Measurements from ENCODE around the gene HOXA9.

Gene HOXA9

DNA sequence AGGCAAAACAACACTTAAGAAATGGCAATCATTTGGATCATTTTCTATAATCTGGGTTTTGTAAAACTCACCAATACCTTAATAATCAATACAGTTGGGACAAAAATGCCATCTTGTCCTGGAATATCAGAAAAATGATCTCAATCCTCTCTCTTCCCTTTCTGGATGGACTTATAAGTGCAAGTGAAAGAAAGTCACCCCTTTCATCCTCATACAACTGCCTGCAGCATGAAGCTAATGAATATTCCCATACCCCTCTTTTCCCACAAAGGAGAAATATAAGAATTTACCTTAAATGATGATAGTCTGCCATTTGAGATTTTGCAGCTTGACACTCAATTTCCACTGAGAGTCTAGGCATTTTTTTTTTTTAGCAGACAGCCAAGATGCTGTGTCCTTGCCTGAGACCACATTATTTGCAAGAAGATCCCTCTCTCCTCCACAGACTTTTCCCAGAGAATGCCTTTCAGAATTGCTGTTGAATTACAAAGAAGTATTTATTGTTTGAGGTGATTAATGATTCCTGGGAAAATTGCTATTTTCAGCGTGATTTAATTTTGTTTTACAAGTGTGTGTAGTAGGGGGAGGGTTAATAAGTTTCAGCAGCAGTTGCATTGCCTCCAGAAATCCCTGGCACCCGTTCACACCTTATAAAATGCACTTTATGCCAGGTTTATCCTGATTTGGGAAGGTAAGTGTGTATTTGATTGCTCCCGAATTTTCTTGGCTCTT lies 38.6 kb downstream of the HOXA9 start:
- DNase-seq (ENCODE audit: low spot score) = no peak

DNA sequence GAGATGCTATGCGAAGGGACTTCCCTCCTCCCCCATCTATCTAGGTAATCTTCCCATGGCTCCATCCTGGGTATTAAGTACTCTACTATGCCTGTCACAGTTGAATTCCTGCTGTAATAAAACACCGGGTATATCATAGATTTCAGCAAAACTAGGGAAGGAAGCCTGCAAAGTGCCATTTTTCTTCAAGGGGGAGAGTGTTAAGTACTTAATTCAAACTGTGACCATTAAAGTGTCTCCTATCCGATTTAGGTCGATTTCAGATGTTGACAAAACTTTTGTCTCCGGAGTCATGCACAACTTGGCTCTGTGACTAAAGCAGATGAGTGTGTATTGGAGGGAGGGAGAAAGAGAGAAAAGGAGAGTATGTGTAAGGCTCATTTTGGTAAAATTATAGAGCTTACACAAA lies 39.3 kb downstream of the HOXA9 start:
- no peak for DNase-seq (ENCODE audit: low spot score)

DNA sequence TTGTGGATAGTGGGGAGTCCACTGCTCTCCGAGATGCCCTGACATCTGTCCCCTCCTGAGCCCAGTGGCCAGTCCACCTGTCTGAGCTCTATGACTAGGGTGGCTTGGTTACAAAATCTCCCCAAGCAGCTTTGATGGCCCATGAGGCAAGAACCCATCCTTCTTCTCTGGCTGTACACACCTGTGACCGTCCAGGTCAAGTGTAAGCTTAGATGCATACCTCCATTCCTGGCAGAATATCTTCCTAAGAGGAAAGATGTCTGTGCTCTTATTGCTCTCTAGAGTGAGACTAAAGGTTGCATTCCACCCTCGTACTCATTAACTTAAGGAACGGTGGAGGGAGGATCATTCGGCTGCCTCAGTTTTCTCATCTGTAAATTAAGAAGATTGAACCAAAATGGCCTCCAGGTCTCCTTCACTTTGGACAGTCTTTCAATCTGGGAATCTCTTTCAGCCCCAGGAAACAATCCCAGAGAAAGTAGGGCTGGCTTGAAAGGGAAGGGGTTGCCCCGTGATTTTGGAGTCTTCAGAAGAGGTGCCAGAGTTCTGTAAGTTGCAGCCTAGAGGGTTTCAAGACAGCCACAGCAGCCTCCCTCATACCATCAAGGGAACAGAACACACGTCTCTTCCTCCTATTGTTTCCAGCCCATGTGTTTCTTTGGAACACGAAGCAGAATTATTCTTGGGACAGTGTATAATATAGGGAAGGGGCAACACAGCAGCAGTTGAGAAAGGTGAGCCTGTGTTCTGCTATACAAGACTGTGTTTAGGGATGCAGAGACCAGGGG lies 40.2 kb downstream of the HOXA9 start:
- no peak for DNase-seq (ENCODE audit: low spot score)

DNA sequence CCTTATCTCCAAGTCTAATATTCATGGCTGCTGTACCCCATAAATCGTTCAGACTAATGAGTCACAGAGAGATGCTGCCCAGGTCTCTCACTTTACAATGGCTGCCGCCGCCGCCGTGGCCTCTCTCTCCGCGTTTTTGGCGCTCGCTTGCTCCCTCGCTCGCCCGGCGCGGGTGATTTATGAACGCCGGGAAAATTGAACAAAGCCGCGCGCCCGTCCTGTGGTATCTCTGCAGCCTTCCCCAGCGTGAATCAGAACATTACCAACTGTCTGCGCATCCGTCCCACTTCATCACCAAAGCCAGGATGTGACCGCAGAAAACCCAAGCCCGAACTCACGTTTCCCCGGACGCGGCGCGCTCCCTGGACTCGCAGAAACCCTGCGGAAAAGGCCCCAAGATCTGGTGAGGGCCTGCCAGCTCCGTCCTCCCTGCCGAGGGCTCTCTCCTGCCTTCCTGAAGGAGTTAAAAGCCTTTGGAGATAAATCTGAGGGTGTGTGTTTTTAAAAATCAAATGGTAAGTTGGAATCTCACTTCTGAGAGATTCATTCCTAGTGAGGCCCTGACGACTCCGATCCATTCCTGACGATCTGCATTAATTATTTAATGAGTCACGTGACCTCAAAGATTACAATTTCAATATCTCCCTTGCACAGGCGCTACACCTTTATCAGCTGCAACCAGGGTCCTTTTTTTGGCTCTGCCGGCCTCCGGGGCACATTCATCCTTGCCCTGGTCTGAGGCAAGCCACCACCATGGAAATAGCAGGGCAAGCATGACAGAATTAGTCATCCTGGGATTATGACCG lies 41.0 kb downstream of the HOXA9 start:
- no peak for DNase-seq (ENCODE audit: low spot score)

DNA sequence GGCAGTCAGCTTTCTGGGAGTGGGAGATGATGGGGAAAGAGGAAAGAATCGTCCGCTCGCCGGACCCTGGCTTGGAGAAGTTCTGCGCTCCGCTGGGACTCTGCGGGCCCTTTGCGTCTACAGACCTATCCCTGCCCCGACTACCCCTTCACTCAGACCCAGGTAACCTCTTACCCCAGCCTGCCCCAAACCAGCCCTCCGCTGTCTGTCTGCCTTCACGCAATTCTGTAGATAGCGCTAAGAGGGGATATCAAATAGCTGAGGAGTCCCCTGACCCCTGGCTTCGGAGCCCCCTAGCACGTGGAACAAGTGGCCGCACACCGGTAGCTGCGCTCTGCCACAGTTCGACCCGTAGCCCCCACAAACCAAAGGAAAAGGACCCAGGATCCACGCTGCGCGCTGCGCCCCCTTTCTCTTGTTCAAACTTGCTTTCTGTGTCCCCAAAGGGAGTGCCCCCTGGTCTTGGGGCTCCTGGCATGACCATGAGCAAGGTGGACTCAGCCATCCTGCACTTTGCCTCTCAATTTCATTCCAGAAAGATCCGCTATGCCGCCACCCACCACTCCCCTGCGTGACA lies 41.8 kb downstream of the HOXA9 start:
- DNase-seq (ENCODE audit: low spot score) = no peak

DNA sequence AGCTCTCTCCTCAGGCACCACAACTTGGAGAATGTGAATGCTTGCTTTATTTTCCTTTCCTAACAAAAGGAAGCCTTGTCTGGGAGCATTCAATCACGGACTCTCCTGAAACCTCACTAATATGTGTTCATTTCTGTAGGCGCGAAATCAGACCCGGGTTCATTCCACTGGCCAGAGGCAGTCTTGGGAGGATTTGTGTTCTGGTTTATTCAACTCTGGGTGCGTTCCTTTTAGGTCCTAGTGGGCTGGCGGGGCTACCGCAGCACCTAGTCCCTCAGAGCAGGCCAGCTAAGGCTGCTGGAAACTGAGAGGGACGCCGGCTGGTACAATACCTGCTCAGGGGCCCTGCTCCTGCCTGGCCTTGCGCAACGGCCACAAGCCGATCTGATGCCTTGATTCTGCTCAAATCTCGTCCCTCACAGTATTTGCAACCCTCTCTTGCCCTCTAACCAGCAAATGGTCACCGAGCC lies 42.3 kb downstream of the HOXA9 start:
- DNase-seq (ENCODE audit: low spot score) = no peak

DNA sequence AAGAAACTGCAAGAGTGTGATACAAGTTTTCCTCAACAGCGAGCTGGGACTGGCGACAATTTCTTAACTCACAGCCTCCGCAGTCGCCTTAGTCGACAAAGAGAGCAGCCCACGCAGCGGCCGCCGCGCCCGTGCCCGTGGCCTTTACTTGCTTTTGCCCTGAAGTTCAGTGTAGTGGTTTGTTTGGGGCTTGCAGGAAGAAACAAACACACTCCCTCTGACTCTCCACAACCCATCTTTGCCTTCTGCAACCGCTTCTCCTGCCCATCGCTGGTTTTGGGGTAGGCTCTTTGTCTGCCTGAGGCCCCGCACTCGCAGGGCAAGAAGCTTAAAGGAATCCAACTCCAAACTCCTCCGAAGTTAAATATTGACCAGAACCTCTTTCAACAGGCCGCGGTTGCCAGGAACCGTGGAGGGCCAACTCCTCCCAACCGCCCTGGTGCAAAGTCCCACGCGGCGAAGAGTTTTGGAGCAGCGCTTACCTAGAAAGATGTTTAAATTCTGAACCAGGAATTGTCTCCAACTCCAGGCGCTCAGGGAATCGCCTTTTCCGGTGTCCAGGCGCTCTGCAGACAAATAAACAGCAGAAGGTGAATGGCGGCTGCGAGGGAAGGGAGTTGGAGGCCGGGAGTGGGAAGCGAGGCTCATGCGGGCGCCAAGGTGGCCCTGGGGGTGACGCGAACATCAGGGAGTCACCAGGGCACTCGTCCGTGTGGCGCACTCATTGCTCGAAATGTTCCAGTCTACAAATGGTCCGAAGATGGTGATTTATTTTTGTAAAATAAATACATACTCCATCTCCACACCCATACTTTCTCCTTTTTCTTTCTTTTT lies 43.0 kb downstream of the HOXA9 start:
- DNase-seq (ENCODE audit: low spot score) = no peak

DNA sequence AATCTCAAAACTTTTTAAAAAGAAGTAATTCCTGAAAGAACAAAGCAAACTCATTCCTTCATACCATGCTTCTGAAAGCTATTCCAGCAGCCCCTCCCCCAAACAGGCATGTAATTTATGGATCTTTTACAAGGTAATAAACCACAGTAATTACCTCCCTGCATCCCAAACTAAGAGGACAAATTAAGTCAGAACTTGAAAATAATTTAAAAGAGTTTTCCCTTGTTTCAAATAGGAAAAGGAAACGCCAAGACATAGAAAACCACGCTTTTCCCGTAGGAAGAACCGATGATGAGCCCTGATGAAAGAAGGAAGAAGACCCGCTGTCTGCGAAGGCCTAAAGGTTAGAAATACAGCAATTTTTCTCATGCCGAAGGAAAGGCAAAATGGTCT lies 43.7 kb downstream of the HOXA9 start:
- DNase-seq (ENCODE audit: low spot score) = no peak

DNA sequence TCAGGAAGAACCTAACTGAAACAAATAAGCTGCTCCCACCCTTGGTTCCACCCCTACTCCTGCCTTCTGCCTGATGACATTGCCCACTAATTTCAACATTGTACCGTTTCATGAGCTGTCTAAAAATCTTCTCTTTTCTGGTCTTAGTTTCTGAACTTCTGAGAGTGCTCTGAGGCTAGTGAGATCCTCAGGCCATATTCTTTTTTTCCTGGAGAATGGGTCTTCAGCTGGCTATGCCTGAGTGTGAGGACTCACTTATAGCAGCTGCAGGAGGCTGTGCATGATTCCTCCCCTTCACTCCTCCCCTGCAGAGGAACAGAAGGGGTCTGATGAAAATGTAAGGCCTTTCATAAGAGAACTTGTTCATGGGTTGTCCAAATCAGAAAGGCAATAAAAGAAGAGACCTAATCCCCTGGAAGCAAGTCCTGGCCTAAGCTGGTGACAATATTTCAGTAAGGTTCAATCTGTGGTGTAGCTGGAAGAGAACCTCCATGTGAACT lies 45.9 kb downstream of the HOXA9 start:
- DNase-seq (ENCODE audit: low spot score) = no peak

DNA sequence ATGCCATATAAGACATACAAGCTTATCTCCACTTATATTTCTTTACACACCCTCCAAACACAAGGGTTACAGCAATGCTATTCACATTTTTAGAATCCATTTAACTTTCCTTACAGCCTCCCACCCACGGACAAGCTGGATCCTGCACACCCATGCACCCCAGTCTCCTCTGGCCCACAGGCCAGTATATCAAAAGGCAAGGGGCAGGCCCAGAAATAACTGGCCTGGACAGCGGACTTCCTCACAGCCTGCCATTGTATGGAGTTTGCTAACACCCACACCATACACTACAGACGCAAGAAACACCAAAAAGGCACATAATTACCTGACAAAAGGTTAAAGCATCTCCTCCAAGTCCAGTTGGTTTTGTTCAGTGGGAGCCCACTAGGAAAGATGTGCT lies 46.8 kb downstream of the HOXA9 start:
- DNase-seq (ENCODE audit: low spot score) = no peak

DNA sequence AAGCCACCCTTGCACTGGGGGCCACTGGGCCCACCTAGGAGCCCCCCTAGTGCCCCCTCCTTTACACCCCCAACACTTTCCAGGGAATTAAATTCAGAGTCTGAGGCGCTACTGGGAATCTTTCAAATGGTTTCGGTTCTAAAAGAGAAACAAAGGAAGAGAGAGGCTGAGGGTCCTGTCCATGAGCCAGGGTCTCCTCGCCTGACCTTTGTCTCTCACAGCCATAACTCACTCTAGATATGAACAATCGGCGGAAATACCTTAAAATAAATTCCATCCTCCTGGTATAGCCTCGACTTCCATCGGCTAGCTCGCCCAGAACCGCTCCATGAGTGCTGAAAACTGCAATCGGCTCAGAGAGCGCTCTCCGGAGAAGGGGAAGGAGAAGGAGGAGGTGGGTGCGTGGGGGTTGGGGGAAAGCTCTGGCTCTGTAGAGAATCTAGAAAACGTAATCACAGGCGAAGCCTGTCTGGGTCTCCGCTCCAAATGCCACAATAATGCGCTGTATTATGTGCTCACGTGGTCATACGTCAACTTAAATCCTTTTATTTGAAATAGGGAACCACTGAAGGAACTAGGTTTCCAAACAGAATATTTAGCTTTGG lies 47.3 kb downstream of the HOXA9 start:
- no peak for DNase-seq (ENCODE audit: low spot score)

DNA sequence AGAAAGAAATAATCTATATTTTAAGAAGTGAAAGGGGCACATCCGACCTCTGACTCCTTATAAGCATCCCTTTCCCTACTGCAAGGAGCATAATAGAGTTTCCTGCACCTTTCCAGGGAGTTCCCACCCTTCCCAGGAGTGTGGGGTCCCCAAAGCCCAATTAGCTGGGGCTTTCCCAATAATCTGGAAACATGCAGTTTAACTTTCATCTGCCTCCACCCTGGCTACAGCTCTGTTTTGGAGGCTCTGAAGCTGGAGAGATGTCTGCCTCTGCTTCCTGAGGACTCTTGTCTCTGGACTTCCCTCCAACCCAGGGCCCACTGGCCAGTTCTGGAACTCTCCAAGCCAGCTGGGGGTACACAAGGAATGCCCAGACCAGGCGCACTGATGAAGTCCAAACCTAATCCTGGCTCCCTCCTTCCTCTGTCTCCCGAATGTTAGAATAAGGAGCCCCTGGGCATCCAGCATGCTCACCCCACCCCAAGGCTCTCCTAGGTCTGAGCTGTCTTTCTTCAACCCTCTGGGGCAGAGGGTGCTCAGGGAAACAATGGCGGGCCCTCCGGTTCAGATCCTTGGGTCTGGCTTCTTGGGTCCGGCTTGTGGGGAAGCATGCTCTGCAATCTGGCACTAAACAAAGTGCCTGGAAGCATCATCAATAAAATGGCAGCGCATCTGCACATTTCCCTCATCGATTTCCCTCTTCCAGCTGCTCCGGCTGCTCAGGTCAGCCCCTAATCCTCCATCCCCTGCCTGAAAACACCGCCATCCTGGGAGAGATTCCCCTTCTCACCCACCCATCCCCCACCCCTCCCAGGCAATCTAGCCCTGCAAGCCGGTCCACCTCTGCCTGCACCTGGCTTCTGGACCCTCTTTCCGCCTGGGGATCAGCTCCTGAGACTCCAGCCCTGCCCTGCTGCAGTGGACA lies 48.1 kb downstream of the HOXA9 start:
- DNase-seq (ENCODE audit: low spot score) = no peak

DNA sequence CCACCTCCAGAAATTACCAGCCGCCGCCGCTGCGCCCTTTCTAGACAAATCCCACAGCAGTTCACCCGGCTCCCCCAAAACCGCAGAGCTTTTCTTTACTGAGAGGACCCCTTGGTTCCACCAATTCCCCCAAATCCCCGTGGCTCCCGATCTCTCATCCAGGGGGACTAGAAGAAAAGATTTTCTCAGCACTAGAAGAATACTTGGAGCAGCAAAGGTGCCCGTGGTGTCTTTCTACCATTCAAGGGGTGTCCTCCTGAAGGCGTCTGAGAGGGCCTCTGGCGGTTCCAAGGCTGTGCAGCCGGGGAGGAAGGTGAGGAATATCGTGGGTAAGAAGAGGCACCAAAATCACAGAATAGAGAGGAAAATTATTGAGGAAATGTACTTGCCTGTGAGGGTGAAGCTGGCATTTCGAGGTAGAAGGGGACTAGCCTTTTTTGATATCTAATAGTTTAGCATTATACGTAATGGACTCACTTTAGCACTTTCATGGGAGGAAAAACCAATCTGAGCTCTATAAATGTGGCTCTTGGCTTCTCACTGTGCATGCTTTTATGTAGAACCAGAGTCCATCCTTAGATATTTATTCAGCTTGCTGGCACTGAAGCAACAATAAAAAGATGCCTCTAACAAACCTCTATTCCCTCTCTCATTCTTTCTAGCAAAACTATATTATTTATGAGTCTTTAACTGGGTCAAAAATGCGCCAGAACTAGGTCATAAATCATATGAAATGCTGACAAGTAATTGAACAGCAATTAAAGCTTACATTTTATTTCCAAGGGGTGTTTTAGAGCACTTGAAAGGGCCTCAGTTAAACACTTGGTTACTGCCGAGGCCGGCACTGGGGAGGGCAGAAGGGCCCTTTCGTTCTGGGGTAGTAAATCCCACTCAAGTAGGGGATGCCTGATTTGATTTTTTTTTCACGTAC lies 49.0 kb downstream of the HOXA9 start:
- DNase-seq (ENCODE audit: low spot score) = no peak

DNA sequence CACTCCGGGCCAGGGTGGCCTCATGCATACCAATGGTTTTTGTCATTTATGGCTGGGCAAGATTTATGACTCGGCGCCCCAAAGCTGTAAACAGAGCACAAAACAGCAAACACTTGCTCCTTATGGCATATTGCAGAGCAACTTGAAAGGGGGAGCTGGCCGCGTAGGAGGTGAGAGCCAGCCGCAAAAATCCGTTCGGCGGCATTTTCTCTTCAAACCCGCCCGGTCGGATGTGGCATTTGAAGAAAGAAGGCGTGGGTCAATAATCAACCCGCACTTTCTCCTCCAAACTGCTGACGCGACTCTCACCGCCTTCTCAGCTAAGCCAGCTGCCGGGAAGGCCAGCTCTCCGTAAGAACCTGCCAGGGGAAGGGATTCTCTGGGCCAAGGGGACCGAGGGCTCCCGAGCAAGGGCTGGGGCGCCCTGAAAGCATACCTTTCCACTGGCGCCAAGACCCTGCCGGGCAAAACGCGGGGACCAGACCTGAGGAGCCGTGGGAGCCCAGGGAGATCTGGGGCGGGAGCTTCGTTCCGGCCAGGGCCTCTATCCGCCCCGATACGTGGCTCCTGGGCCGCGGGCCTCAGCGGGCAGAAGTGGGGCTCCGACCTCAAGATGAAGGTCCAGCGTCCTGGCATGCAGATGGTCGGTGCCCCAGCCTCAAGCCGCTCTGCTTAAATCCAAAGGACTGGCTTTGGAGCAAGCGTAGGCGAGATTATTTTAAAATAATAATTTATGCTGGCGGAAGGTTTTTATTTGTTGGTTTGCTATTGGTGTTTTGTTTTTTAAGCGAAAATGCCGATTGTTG lies 49.9 kb downstream of the HOXA9 start:
- no peak for DNase-seq (ENCODE audit: low spot score)

DNA sequence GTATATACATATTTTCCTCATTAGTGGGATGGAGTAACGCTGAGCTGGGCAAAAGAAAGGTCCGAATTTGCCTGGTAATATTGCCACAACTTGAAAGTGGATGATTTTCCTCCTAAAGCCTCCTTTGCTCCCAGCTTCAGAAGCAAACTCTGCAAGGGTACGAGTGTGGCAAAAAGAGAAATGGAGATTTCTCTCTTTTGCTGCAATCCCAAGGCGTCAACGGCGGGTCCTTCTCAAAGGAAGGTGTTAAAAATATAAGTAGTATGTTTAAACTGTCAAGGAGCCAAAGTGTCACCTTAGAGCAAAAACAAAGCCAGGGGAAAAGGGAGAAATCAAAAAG lies 50.5 kb downstream of the HOXA9 start:
- DNase-seq (ENCODE audit: low spot score) = no peak

DNA sequence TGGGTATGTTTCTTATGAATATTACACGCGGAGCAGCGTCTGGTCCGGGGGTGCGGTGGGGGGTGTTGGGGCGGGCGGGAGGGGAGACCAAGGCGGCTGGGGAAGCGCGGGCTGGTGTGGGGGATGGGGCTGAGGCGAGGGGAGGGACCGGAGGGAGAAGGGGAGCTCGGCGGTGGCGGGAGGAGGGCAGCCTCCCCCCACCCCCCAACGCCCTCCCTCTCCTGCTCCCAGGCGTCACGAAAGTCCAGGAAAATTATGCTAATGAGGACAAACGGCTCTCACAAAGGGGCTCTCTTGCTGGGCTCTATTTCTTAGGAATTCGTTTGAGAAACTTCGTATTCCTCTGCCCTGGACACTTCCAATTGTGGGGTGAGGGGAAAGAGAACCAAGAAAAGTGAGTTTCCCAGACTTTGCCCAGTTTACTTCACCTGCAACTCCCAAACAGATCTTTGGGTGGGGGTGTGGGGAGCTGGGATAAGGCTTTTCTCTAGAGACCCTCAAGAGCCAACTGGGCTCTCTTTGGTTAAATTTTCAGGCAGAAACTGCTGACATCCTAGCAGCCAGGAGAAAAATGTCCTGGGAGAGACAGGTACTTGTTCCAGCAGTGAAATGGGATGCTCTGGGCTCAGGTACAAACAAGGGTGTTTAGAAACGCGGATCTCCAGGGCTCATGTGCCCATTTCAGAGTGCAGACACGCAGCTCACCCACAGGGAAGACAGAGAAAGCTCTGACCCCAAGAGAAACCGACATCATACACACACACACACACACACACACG lies 51.2 kb downstream of the HOXA9 start:
- DNase-seq (ENCODE audit: low spot score) = no peak

Measured in activated CD4-positive, alpha-beta T cell treated with anti-CD3 and anti-CD28 coated beads, Interleukin-2, Interleukin-4, amounts not matched to agents 100 ng/mL and 50 ng/mL, durations not matched to agents 16 hours and 8 hours (primary cell).